Measurements from ENCODE around the gene MPL.
A peak's percentile ranks its signal among the peaks of the same experiment; 100 is the strongest.
"Not testable (repeated sequence)": the region's sequence is repeated elsewhere in the genome, so short reads cannot be mapped to it uniquely, and the experiment has no call there.

The MPL gene

DNA sequence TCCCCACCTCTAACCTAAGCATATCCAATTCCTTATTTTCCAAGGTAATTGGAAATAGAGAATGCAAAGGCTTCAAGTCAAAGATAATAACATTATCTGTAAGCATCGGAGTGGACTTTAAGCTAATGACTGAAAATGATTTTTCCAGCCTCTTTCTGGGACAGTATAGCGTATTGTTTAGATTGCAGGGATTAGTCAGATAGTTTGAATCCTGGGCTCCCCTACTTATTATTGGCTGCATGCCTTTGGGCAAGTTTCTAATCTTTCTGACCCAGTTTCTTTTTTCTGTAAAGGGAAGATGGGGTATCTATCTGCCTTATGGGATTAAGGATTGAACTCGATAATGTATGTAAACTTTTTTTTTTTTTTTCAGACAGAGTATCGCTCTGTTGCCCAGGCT, 19.6 kb downstream of the MPL start:
- no peak for DNase-seq (ENCODE audit: low read depth)

DNA sequence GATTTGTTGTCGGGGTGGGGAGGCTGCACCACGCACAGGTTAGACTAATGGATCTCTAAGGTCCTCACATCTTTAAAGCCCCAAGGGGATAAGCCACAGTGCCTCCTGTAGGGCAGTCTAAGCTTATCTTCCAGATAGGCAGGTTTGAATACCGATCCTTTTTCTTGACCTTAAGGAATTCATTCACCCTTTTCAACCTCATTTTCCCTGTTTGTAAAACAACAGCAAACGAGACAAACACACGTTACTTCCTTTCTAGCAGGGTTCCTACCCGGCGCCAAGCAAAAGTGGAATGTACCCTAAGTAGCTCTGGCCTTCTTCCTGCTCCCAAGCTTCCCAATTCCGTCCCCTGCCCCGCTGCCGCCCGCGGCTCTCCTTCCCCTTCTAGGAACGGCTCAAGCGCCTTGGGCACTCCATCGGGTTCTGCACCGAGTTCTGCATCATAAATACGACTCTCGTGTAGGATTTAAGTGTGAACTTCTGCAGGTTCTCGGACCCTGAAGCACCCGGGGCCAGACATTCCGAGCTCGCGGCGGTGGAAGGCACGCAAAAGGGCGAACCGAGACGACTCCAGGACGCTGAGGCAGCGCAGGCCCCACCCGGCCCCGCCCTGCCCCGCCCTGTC, 20.6 kb downstream of the MPL start:
- no peak for DNase-seq (ENCODE audit: low read depth)

DNA sequence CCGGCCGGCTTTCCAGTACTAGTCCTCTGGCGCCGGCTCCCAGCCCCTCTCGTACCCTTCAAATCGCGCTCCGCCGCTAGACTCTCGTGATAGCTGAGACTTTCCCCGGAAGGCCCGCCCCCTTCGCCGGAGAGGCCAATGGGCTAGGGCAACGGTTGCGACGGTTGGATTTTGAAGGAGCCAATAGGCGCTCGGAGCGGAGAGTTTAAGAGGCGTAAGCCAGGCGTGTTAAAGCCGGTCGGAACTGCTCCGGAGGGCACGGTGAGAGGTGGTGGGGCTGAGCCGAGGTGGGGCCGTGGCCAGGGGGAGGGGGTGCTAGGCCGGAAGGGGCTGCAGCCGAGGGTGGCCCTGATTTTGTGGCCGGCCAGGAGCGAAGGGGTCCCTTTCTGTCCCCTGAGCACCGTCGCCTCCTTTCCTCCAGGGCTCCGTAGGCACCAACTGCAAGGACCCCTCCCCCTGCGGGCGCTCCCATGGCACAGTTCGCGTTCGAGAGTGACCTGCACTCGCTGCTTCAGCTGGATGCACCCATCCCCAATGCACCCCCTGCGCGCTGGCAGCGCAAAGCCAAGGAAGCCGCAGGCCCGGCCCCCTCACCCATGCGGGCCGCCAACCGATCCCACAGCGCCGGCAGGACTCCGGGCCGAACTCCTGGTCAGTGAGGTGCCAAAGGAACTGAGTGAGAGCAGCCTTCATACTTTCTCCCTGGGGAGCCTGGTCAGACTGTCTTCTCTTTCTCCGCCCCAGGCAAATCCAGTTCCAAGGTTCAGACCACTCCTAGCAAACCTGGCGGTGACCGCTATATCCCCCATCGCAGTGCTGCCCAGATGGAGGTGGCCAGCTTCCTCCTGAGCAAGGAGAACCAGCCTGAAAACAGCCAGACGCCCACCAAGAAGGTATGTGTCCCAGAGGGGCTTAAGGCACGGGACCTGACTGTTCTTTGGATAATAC, 21.4 kb downstream of the MPL start, which contains the start of gene CDC20:
Gene CDC20 (plus strand): TSS at position 236 of the 948 bp plus-strand sequence. CDS start 235 bp downstream, at position 471.
- peak; percentile 94 for DNase-seq (ENCODE audit: low read depth)

GRCh38 chr1:43359696-43360095, 22.1 kb downstream of the MPL start:
- DNase-seq (ENCODE audit: low read depth) = no peak

DNA sequence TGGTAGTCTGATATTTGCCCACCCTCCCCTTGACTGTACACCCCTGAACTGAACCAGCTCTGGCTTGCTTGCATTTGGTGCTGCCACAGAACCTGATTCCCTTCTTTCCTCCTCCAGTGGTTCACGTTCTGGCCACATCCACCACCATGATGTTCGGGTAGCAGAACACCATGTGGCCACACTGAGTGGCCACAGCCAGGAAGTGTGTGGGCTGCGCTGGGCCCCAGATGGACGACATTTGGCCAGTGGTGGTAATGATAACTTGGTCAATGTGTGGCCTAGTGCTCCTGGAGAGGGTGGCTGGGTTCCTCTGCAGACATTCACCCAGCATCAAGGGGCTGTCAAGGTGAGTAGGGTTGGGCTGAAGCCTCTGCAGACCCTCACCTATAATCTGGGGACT, 23.0 kb downstream of the MPL start:
- no peak for DNase-seq (ENCODE audit: low read depth)

DNA sequence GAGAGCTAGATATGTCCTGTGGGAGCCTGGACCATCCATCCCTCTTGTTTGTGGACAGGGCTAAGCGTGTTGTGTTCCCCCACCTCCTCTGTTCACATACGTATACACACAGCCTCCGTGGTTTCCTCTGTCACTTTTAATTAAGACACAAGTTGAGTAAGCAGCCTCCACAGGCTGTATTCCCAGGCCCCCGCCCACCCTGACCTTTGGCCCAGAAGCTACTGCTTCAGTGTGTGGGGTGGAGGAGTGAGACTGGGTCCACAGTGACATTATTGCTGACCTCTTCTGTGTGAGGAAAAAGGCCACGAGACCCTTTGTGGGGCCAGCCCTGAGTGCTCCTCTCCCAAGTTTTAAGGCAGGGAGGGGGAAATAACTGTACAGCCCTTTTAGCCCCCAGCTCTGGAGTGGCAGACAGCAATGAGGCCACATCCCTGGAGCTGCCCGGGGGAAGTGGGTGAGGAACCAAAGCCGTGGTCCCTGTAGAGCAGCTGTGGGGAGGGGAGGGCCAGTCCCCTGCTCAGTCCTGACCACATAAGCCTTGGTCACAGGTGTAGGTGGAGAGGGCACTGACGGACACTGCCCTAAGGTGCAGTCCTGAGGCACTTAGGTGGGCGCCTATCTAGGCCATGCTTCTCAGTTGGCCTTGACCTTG, 25.8 kb downstream of the MPL start:
- no peak for DNase-seq (ENCODE audit: low read depth)

DNA sequence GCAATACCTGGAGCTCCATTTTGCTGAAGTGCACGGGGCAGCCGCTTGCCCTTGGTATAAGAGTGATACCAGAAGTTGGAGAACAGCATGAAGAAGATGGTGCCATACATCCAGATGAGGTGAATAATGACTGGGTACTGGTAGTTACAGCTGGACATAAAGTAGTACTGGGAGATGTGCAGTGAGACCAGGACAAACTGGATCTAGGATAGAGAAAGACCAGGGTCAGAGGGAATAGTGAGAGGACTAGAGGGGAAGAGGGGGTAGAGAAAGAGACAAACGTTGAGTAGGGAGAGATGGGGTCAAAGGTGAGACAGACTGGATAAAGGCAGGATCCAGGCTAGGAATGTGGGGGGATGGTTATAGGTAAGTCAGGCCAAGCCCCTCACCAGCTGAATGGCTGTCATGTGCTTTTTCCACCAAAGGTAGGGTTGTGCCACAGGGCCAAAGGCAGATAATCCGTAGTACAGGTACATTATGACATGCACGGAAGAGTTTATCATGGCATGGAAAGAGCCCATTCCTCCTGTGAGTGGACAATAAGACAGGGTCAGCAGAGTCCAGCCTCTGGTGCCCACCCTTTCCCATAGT, 26.4 kb downstream of the MPL start:
- no peak for DNase-seq (ENCODE audit: low read depth)

DNA sequence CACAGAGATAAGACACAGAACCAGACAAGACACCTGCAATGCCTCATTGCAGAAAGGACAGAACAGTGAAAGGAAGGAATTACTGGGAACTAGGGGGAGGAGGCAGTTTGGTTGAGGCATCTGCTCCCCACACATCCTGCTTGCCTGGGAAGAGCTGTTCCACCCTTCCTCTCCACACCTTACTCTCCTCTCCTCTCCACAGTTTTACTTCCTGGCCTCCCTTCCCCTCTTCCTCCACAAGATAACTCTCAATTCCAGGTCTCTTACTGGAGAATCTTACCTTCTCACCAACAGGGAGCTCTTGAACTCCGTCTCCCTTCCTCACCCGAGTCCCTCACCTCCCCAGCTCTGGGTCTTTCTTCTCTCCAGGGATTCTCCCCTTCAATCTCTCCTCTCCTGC, 28.1 kb downstream of the MPL start:
- DNase-seq (ENCODE audit: low read depth) = no peak

- DNase-seq (ENCODE audit: low read depth) = no peak
Observed at GRCh38 chr1:43366179-43366578, 28.6 kb downstream of the MPL start.

- no peak for DNase-seq (ENCODE audit: low read depth)
Observed at GRCh38 chr1:43366601-43367025, 29.0 kb downstream of the MPL start.

GRCh38 chr1:43367026-43367903, 29.6 kb downstream of the MPL start:
- DNase-seq (ENCODE audit: low read depth) = peak; percentile 67

- peak; percentile 87 for DNase-seq (ENCODE audit: low read depth)
Observed at GRCh38 chr1:43367904-43368645, 30.5 kb downstream of the MPL start, which contains the start of gene ELOVL1. TSS of gene ELOVL1 (minus strand) at chr1:43368011. CDS start at chr1:43365609, 2,402 bp downstream.

- DNase-seq (ENCODE audit: low read depth) = no peak
Observed at GRCh38 chr1:43368646-43369020, 31.0 kb downstream of the MPL start.

DNA sequence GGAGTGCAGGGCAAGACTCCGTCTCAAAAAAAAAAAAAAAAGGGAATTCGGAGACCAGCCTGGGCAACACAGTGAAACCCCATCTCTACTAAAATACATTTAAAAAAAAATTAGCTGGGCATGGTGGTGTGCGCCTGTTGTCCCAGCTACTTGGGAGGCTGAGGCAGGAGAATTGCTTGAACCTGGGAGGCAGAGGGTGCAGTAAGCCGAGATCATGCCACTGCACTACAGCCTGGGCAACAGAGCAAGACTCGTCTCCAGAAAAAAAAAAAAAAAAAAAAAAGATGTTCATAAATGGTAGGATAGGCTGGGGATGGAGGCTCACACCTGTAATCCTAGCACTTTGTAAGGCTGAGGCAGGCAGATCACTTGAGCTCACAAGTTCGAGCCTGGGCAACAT, 32.2 kb downstream of the MPL start:
- DNase-seq (ENCODE audit: low read depth) = not testable (repeated sequence)

DNA sequence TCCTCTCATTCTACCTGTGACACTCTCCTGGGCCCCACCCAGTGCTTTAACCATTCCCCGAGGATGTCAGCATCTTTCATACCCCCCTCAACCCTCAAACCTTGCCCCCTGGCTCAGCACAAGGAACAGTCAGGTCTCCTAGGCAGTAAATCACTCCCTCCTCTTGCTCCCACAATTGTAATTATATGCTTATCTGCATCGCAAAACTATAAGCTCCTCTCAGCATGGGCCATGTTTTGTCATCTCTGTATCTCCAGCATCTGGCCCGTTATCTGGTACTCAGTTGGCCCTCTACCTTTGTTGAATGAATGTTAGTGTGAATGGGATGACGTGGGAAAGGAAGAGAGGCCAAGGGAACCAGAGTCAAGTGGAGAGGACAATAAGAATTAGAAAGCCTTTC, 32.9 kb downstream of the MPL start:
- DNase-seq (ENCODE audit: low read depth) = no peak

GRCh38 chr1:43372172-43372571, 34.6 kb downstream of the MPL start:
- no peak for DNase-seq (ENCODE audit: low read depth)

DNA sequence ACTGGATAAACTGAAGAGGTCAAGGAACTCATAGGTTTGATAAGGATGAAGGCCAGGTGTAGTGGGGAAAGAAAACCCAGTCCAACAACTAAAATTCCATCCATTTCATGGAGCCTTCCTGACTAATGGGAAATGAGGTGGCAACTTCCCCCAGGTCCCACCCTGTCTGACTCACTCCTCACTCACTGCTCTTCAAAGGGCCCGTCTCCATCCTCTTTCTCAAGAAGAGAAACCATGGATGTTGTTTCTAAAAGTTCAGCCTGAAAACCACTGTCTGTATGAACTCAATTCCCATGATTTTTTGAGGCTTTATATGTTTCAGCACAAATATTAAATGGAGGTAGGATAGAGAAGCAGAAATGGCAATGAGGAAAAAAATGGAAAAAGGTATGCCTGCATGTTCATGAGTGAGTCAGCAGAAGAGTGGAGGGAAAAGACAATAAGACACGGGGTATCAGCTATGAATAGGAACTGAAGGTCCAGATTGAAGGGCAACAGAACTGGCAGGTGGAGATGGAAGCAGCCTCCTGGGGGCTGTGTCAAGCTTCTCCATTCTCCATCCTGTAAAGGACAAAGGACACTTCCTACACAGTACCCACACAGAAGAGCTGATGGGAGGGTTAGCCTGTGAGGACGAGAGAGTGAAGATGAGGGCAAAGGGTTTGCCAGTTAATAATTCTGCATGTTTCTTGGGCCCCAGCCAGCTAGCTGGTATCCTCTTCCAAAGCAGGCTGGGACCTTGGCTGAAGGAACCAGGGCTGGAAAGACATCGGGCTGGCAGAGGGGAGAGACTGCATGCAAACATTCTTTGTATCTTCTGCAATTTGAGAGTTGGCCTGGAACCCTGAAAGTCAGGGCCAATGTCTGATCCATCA, 35.7 kb downstream of the MPL start:
- no peak for DNase-seq (ENCODE audit: low read depth)

DNA sequence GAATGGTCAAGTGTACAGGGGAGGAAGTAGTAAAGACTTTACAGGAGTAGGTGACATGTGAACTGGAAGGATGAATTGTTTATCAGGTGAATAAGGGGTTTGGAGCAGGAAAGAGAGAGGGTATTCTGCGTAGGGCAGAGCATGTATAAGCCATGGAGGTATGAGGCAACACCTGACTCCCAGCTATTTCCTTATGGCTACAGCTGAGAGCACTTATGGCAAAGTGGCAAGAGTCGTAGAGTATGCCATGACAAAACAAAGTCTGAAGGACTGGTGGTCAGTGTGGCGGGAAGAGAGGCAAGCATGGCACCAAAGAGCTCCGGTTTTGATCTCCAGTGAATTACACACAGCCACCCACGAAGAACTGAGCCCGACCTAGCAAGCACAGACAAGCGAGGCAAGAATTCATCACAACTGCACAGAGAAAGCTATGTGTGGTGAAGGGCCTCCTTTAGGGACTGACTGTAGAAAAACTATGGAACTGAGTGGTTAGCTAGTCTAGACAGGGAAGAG, 39.2 kb downstream of the MPL start:
- DNase-seq (ENCODE audit: low read depth) = no peak

DNA sequence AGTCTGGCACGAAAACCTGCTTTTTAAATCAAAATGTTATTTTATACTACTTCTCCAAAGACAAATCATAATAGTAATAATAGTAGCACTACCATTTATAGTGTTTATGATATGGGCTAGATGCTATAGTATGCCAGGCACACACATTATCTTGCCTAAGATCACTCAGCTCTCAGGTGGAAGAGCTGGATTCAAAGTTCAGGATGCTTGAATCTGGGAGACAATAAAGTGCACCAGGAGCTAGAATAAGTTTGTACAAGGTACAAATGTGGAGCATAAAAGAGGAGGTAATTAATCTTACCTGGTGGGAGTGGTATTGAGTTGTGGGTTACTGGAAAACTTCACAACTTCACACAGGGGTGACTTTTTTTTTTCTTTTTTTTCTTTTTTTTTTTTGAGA, 40.2 kb downstream of the MPL start:
- DNase-seq (ENCODE audit: low read depth) = no peak
